HFF-Myc (cell line): ENCODE results near the gene MAML2.
A peak's percentile ranks its signal among the peaks of the same experiment; 100 is the strongest.

ENCODE experiments used
- DNase-seq: peaks from one replicate; pipeline ENCODE4 v3.0.0-alpha.2; 2011; ENCODE audit warnings: low read depth; ENCODE audit errors: extremely low read depth
- H3K4me3 ChIP-seq: replicated peaks from 2 replicates; pipeline ENCODE4 v1.5.1; 2011; ENCODE audit warnings: low read depth, mild to moderate bottlenecking, control low read depth, low read length
- TF ChIP-seq, protein P1 (sequence below): IDR thresholded peaks from 2 replicates; pipeline ENCODE4 v1.5.1; 2012; ENCODE audit warnings: mild to moderate bottlenecking, low read depth, low read length, control low read depth; ENCODE audit errors: missing control alignments

The MAML2 gene

DNA sequence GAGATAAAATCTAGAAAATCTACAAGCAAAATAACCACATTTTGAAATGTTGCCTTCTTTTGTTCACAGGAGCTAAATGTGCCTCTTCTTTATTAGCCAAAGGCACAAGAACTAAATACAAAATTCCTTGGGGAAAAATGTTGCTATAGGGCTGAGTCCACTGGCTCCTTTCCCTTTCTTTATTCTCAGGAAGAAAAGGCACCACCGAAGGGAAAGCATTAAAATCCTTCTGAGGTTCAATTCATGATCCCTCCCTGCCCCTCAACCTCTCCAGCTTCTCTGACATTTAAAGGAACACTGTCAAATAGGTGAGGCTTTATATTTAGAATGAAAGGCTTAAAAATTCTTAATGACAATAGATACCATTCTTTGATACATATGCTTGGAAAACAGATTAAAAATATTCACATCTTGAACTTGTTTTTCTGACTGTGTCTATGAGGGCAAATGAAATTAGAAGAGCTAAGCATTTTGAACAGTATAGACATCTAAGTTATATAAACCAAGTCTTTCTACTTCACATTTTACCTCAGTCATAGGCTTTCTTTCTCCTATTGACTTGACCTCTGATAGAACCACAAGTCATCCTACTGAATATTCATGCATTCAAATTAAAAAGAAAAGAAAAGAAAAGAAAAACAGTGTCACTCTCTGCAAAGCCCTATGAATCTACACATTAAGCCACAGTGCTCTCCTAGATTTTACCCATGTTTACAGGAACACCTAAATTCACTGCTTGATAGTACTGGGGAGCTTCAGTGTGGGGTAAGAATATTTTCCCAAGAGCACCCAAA is 148.2 kb downstream of the MAML2 start:
- TF ChIP-seq, protein P1, sequence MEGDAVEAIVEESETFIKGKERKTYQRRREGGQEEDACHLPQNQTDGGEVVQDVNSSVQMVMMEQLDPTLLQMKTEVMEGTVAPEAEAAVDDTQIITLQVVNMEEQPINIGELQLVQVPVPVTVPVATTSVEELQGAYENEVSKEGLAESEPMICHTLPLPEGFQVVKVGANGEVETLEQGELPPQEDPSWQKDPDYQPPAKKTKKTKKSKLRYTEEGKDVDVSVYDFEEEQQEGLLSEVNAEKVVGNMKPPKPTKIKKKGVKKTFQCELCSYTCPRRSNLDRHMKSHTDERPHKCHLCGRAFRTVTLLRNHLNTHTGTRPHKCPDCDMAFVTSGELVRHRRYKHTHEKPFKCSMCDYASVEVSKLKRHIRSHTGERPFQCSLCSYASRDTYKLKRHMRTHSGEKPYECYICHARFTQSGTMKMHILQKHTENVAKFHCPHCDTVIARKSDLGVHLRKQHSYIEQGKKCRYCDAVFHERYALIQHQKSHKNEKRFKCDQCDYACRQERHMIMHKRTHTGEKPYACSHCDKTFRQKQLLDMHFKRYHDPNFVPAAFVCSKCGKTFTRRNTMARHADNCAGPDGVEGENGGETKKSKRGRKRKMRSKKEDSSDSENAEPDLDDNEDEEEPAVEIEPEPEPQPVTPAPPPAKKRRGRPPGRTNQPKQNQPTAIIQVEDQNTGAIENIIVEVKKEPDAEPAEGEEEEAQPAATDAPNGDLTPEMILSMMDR = no peak
- DNase-seq = no peak
- no peak overlapping the region for H3K4me3 ChIP-seq

DNA sequence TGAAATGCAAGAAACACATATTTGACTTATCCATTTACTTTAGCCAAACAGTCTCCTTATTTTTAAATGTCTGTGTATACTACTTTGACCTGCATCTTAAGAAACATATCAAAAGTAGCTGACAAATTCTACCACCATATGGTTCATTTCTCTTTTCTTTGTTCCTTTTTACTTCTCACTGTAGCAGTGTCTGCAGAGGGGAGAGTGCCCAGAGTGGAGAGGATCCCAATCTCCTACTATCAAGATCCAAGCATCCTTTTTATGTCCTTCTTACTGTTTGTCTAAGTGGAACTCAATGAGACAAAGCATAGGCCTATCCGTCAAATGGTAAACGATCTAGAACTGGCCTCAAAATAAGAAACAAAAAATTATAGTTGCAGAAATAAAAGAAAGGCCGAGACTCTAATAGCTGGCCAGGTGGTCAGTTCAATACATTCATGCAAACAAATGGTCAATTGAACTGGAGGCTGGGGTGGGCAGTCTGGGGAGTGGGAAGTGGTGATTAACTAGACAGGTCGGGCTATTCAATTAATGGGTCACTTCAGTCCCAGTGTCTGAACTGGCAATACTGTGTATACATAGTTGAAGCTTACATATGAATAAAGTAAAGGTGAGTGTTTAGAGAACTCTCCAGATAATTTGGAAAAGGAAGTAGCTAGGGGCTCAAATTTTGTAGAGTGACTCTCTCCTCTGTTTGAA is 149.1 kb downstream of the MAML2 start:
- DNase-seq = no peak
- TF ChIP-seq, protein P1 = no peak
- H3K4me3 ChIP-seq = no peak overlapping the region

- TF ChIP-seq, protein P1 = no peak
- no peak overlapping the region for H3K4me3 ChIP-seq
- DNase-seq = no peak
These were observed 151.2 kb downstream of the MAML2 start for GRCh38 chr11:96191752-96192151.

GRCh38 chr11:96189351-96189750 is 153.6 kb downstream of the MAML2 start:
- H3K4me3 ChIP-seq = no peak overlapping the region
- DNase-seq = no peak
- TF ChIP-seq, protein P1 = no peak

- TF ChIP-seq, protein P1 = no peak
- DNase-seq = peak; percentile 56
- H3K4me3 ChIP-seq = no peak overlapping the region
These were observed 154.6 kb downstream of the MAML2 start for GRCh38 chr11:96188243-96189006.

GRCh38 chr11:96187822-96188221 is 155.2 kb downstream of the MAML2 start:
- peak; percentile 78 for DNase-seq
- TF ChIP-seq, protein P1 = no peak
- no peak overlapping the region for H3K4me3 ChIP-seq
